Measurements from ENCODE around the gene CNMD. TPM values are rescaled to one million over a fixed set of nuclear protein-coding genes. Genes with fewer than 3 reads are reported as not detected.

CNMD gene
- total and polyA plus RNA-seq, 2 of the 4 experiments (the other 2 are of a cell fraction) = not detected

DNA sequence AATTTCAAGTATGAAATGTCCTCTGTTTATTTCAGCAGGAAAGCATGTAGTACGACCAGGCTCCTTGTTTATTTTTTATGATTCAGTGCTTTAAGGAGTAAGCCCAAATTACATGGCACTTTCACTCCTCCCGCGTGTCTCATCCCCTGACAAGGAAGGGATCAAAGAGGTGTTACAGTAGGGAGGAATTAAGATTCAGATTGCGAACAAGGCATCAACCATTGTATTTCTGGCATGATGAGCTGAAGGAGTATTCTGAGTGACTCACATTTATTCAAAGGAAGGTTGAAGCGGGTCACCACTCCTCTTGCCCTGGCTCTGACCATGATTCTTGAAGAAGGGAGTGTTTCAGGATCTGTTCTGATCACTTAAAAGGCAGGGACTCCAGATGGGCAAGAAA is 46.1 kb upstream of the CNMD start:
- Histone ChIP-seq H3K79me1 (ENCODE audit: low read depth in 1 of 2, low read length in 2 of 2) (no peaks in the 10 kb centered on the region), H4K5ac (ENCODE audit: low read depth, low read length) (no peak overlapping the region), H3K4me3 (ENCODE audit: insufficient read depth, low read depth, low read length) (no peak overlapping the region), H2AFZ (replicated peaks; ENCODE audit: low read length, poor library complexity) (no peak overlapping the region), H3K27ac (ENCODE audit: insufficient read depth, low read length) (no peak overlapping the region), H3K36me3 (ENCODE audit: control insufficient read depth, insufficient read depth, low read length) (no peaks in the 10 kb centered on the region), H2BK5ac (ENCODE audit: low read depth, low read length, poor library complexity, severe bottlenecking) (no peak overlapping the region), H4K20me1 (ENCODE audit: insufficient read depth, low read length) (no peaks in the 10 kb centered on the region), H2BK120ac (ENCODE audit: low read depth, low read length) (no peak overlapping the region), H3K18ac (ENCODE audit: low read depth, low read length) (no peak overlapping the region), H3K14ac (replicated peaks; ENCODE audit: low read depth, low read length) (no peak overlapping the region), H2BK15ac (ENCODE audit: low read depth, low read length) (no peak overlapping the region), H3K4me1 (ENCODE audit: control insufficient read depth, insufficient read depth, low read length) (no peaks in the 10 kb centered on the region), H3K9ac (ENCODE audit: low read depth, low read length) (no peak overlapping the region), H3K27me3 (ENCODE audit: control insufficient read depth, insufficient read depth, low read length) (no peaks in the 10 kb centered on the region), H3K4ac (ENCODE audit: low read depth, low read length) (no peak overlapping the region), H4K91ac (ENCODE audit: insufficient read depth, low read depth, low read length) (no peak overlapping the region), H2BK20ac (ENCODE audit: low read depth, low read length) (no peak overlapping the region), H2AK5ac (ENCODE audit: low read depth, low read length) (no peak overlapping the region), H3K9me3 (ENCODE audit: control insufficient read depth, insufficient read depth, low read length) (no peaks in the 10 kb centered on the region), H3K23ac (ENCODE audit: low read depth, low read length) (no peak overlapping the region), H3K56ac (ENCODE audit: extremely low read depth, insufficient read depth, low read length) (no peak overlapping the region), H3K4me2 (ENCODE audit: low read depth, low read length) (no peak overlapping the region), H3K9me1 (ENCODE audit: insufficient read depth, low read length) (no peaks in the 10 kb centered on the region), H4K8ac (ENCODE audit: low read depth in 2 of 2, low read length in 2 of 2) (no peak overlapping the region), H2AK9ac (replicated peaks; ENCODE audit: low read depth, low read length, poor library complexity) (no peak overlapping the region)
- intact Hi-C loops (cut with micrococcal nuclease) = no loop called here
- ChIA-PET CTCF (no interaction called here), POLR2A (ENCODE audit: unreplicated experiment) (no interaction called here)
- ATAC-seq (ENCODE audit: low read depth) (no peak), DNase-seq (no peak)
- no TSS peak for BruUV-seq (replicated peaks)
- in situ Hi-C loops (cut with MboI; ENCODE audit: low sequenced_read_pairs) = no loop called here
- no CpG with 5 or more reads among the region's 5 CpGs for WGBS, 2 experiments (ENCODE audit: extremely low coverage in 2 of 2, insufficient read length in 1 of 2)
- dilution Hi-C loops (cut with HindIII; ENCODE audit: low sequenced_read_pairs, unreplicated experiment) = no loop called here
- TF ChIP-seq RAD21 (IDR thresholded peaks at IDR 0.05; ENCODE audit: low read length) = no peak
- no peak for TF ChIP-seq BHLHE40 (IDR thresholded peaks at IDR 0.05; ENCODE audit: low read depth, low read length)
- TF ChIP-seq CEBPB (IDR thresholded peaks at IDR 0.05; ENCODE audit: low read depth, low read length) = no peak
- TF ChIP-seq MAFK (IDR thresholded peaks at IDR 0.05; ENCODE audit: low read depth, low read length) = no peak
- no peak for TF ChIP-seq POLR2A (IDR thresholded peaks at IDR 0.05; ENCODE audit: low read depth, low read length)
